Superior temporal gyrus (tissue), 1 donor: ENCODE results near the gene DKKL1.
A peak's percentile ranks its signal among the peaks of the same experiment; 100 is the strongest.

Experiments
- DNase-seq: peaks from one replicate; pipeline ENCODE4 v3.0.0-alpha.2; 2016; ENCODE audit errors: extremely low spot score

Gene DKKL1

GRCh38 chr19:49338023-49338677, 25.5 kb upstream of the DKKL1 start:
- DNase-seq: no peak

- DNase-seq: no peak
Observed at GRCh38 chr19:49338691-49339300, 24.9 kb upstream of the DKKL1 start.

DNA sequence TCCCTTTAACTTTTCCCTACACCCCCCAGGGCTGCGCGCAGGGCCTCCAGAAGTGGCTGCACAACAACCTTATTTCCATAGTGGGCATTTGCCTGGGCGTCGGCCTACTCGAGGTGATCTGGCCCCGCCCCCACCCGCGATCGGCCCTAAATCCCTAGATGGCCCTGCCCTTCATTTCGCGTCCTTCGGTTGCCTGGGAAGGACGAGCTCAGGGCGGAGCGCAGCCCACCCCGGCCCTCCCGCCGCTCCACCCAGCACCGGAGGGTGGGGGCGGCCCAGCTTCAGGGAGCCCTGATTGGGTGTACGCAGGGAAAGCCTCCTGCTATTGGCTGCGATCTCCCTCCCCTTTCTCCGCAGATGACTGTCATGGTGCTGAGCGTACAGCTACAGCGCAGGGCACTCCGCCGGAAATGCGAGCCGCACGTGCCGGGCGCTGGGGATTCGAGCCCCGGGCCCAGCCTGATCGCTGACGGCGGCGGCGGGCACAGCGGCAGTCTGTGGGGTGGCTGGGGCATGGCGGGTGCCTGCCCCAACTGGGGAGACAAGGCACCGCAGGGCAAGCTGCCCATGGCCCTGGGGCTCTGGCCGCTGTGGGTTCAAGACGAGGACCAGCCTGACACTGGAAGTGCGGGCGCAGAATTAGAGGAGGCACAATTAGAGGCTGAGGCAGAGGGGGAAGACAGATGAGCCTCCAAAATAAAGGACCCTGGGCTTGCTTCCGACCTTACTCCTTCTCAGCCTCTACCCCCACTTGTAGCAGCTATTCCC, 24.2 kb upstream of the DKKL1 start:
- DNase-seq: peak; percentile 60

DNA sequence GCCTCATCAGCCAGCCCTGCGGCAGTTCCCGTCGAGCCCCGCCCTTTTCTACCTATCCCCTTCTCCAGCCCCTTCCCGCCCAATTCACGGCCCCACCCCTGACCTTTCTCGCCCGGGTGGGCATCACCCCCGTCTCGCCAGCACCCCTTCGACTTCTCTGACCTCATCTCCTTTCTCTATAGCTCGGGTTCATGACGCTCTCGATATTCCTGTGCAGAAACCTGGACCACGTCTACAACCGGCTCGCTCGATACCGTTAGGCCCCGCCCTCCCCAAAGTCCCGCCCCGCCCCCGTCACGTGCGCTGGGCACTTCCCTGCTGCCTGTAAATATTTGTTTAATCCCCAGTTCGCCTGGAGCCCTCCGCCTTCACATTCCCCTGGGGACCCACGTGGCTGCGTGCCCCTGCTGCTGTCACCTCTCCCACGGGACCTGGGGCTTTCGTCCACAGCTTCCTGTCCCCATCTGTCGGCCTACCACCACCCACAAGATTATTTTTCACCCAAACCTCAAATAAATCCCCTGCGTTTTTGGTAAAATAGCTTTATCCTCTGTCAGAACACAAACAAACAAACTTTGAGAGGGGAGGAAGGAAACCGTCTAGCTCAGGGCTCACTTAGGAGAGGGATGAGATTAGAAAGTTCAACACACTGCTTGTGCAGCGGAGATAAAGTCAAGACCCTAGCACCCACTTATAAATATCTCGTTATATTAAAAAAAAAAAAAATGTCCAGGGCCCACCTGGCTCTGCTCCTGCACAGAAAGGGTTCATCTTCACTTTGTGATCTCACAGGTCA, 23.4 kb upstream of the DKKL1 start:
- DNase-seq: no peak

DNA sequence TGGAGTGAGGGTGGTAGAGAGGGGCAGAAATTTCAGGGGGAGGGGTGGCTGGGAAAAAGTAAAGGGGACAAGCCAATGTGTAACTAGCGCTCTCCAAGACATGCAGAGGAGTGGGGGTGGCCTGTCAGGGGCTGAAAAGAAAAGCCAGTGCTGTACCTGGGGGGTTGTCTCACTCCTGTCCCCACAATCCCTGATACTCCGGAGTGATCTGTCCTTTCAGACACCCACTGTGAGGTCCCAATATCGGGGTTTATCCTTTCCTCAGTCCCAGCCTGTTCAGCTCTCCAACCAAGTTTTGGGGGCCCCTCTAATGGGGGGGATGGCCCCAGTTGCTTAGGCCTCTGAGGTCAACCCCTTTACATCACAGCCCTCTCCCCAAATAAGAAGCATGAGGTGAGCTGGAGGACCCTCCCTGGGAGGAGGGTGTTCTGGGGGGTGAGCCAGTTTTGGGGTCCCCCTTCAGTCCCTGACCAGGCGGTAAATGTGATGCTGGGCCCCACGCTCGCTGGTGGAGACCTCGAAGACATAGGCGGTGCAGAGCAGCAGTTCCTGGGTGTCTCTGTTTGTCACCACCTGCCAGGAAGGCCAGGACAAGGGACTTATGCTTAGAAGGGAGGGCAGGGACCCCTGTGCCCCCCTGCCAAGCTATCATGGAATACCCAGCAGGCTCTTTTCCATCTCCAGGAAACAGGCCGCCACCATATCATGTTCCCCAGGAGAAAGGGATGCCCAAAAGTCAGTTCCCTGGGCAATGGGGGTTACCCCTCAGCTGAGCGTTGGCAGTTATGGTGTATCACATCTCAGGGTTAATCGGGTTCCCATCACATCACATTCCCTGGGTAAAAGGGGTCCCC, 22.6 kb upstream of the DKKL1 start:
- DNase-seq: no peak

DNA sequence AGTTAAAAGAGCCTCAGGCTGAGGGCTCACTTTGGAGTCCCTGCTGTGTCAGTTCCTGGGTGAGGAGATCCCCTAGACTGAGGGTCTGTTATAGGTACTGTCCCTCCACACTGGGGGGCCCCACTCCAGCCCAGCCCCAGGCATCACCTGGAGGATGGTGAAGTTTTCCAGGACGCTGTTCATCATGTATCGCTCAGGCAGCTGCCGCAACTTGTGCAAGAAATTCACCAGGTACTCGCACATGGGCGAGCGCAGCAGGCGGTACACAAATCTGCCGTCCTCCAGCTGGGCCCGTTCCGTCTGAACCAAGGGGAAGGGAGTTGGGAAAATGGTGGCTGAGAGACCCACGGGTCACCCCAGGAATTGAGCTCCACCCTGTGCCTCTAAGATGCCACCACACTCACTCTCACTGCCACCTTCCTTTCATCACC, 21.4 kb upstream of the DKKL1 start:
- DNase-seq: no peak

- no peak for DNase-seq
Observed at GRCh38 chr19:49343123-49343522, 20.6 kb upstream of the DKKL1 start.

- DNase-seq: no peak
Observed at GRCh38 chr19:49344505-49345423, 18.9 kb upstream of the DKKL1 start.

DNA sequence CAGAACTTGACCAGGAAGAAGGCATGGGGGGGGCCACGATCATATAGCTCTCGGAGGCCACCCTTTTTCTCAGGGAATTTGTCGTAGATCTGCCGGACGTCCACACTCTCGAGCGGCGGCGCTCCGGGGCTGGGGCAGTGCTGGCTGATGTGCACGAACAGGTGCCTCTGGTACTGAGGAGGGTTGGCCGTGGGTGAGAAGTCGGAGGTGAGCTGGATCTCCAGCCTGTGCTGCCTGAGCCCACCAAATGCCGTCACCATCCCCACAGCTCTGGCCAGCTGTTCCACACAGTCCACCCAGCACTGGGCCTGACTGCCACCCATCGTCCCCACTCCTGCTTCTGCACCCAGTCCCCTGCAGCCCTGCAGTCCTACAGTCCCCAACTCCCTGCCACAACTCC, 16.5 kb upstream of the DKKL1 start:
- DNase-seq: no peak

DNA sequence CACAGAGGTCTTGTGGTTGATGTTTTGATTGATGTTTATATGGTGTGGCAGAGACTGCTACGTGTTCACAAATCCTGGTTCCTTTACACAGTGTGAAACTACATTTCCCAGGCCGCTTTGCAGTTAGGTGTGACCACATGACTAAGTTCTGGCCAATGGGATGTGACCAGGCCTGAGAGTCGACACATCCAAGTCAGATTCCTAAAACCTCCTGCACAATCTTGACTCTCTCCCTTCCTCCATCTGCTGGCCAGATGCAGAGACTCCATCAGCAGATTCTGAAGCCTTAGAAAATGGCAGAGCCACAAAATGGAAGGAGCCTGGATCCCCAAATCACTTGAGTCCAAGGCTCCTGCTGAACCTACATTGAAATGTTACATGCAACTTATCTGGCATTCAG, 15.8 kb upstream of the DKKL1 start:
- DNase-seq: peak; percentile 45

GRCh38 chr19:49348305-49349189, 15.1 kb upstream of the DKKL1 start:
- DNase-seq: no peak

DNA sequence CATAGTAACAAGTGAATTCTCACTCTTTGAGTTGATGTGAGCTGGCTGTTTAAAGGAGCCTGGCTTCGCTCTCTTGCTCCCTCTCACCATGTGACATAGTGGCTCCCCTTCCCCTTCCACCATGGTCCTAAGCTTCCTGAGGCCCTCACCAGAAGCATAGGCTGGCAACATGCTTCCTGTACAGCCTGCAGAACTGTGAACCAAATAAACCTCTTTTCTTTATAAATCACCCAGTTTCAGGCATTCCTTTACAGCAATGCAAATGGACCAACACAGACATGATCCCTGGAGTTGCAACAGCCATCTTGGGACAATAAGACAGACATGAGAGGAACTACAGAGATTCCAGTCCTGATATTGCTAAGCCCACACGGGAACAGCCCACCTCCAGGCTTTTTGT, 14.1 kb upstream of the DKKL1 start:
- DNase-seq: no peak

DNA sequence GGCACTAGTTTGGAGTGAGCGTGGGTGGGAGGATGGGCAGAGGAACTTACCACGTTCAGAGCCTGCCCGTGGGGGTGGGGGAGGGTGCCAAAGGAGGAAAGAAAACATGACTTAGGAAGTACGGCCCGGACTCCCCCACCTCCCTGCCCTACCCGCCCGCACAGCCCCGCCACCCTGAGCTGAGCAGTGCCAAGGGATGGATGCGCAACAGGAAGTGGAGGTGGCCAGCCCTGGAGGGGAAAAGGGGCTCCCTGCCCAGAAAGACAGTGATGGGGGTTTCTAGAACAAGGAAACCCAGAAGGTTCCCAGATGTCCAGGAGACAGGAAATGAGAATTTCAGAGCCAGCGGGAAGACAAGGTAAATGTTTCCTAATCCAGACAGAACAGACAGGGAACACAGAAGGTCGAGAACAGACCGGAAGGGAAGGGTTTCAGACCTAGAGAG, 7.7 kb upstream of the DKKL1 start:
- no peak for DNase-seq

DNA sequence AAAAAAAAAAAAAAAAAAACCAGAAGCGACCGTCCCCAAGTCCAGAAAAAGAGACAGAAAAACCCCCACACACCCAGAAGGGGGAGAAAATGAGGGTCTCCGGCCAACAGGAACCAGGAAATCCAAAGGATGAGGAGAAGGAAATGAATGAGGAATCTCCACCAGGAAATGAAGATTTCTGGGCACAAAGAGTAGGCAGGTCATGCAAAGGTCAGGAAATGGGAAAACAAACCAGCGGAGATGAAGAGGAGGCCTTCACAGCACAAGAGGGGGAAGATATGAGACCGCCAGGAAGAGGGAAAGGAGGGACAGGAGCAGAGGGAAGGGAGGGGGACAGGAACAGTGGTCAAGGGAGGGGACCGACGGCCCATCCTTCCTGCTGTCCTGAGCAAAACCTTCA, 7.3 kb upstream of the DKKL1 start:
- no peak for DNase-seq

DNA sequence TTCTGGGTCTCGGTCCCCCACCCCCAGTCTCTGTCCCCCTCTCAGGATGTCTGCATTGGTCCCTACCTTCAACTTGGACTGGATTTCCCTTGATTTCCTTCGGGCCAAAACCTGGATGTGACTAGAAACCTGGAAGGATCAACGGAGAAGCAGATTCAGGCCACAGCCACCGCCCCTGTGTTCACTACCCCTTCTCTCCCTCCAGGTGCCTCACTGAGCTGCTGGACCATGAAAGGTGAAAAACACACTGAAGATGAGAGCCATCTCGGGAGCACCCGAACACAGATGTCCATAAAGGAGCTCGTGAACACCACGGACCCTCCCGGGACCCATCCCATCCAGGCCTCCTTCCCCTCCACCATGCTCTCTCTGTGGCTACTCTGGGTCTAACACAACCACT, 6.5 kb upstream of the DKKL1 start:
- DNase-seq: no peak

- DNase-seq: no peak
Observed at GRCh38 chr19:49359851-49360820, 3.5 kb upstream of the DKKL1 start.

- DNase-seq: no peak
Observed at GRCh38 chr19:49361438-49362047, 2.1 kb upstream of the DKKL1 start.
